Transverse colon (tissue), 4 donors: ENCODE data around the gene IP6K2. TPM values are rescaled to one million over a fixed set of nuclear protein-coding genes. Genes with fewer than 3 reads are reported as not detected.

Source experiments
- DNase-seq: peaks from one replicate; pipeline ENCODE4 v3.0.0-alpha.2; 2019
- H3K27ac ChIP-seq, 4 donors: fragments of 200-600 bp; sonication (generic); 2 replicates each; pipeline ENCODE4 v1.5.1; 2016 to 2018; ENCODE audit warnings: inconsistent platforms in 4 of 4
- H3K27me3 ChIP-seq: fragments of 200-600 bp; sonication (generic); 2 replicates; pipeline ENCODE4 v1.5.1; 2017; ENCODE audit warnings: inconsistent platforms
- H3K36me3 ChIP-seq, 4 donors: fragments of 200-600 bp; sonication (generic); 2 replicates each; pipeline ENCODE4 v1.5.1; 2017 to 2019; ENCODE audit warnings: inconsistent platforms in 4 of 4
- H3K4me1 ChIP-seq, 4 donors: fragments of 200-600 bp; sonication (generic); 2 replicates each; pipeline ENCODE4 v1.5.1; 2017 to 2020; ENCODE audit warnings: inconsistent platforms in 4 of 4
- H3K4me3 ChIP-seq, 4 donors: fragments of 200-600 bp; sonication (generic); 1 replicate in 1 of 4; 2 replicates in 3 of 4; pipeline versions ENCODE4 v1.5.1 to v1.6.1; 2017 to 2019; ENCODE audit warnings: inconsistent platforms in 4 of 4
- H3K9me3 ChIP-seq, 2 donors: fragments of 200-600 bp; sonication (generic); 2 replicates each; pipeline ENCODE4 v1.5.1; 2017 to 2019; ENCODE audit warnings: inconsistent platforms in 2 of 2
- CTCF ChIP-seq, 5 experiments: fragments of 200-600 bp in 3 of 5; fragments of 450-650 bp in 2 of 5; sonication (generic) in 3 of 5; IDR thresholded peaks; 1 replicate in 2 of 5; 2 replicates in 3 of 5; pipeline ENCODE4 v1.5.1; 2016 to 2017; ENCODE audit warnings: antibody characterized with exemption in 5 of 5, inconsistent platforms in 3 of 5, mild to moderate bottlenecking in 2 of 5, moderate library complexity in 1 of 5
- EP300 ChIP-seq: sonication (generic); formaldehyde crosslinking; IDR thresholded peaks from one replicate; pipeline ENCODE4 v1.6.1; 2017; ENCODE audit warnings: antibody characterized with exemption, low read depth
- POLR2A ChIP-seq: fragments of 450-650 bp; IDR thresholded peaks from one replicate; pipeline ENCODE4 v1.6.1; 2016; ENCODE audit warnings: antibody characterized with exemption, mild to moderate bottlenecking, moderate library complexity
- POLR2AphosphoS5 ChIP-seq, 3 donors: sonication (generic); formaldehyde crosslinking; IDR thresholded peaks; one replicate each; pipeline ENCODE4 v1.6.1; 2016; ENCODE audit warnings: antibody characterized with exemption in 3 of 3
- WGBS, 2 donors: methylation state at CpG; one replicate each; pipeline ENCODE4 v1.1.5; 2018; ENCODE audit warnings: low coverage in 1 of 2; 5-methylcytosine and 5-hydroxymethylcytosine counted together
- in situ Hi-C, 4 donors: fragments of 200-750 bp; cut with MboI; loops; one replicate each; pipeline versions ENCODE4 v1.15.0 to v1.15.1; 2017; ENCODE audit warnings: low sequenced_read_pairs in 3 of 4, low pct_ligation_motif_present in 1 of 4, low pct_unique_long_range_greater_than_20kb in 1 of 4
- intact Hi-C: fragments of 100-400 bp; cut with DNase I; formaldehyde crosslinking; loops from one replicate; pipeline ENCODE4 v1.15.1; 2023; ENCODE audit warnings: low total_unique reads
- total RNA-seq, 4 donors: library from RNA; depleted of rRNA; stranded (reverse); fragments of >200 nt; gene quantifications; one replicate each; pipeline ENCODE4 v1.1.0, GENCODE V29; 2016

Gene IP6K2
- total RNA-seq, 4 donors from 2014 or later = 169 to 255 (median 225) TPM

GRCh38 chr3:48662145-48662752 lies 54.8 kb downstream of the IP6K2 start:
- peak overlapping the region in 3 of 4 donors; percentile 32 to 52 (median 42) for H3K4me3 ChIP-seq
- TF ChIP-seq POLR2AphosphoS5 (IDR thresholded peaks at IDR 0.05) (no peak), CTCF (IDR thresholded peaks at IDR 0.05) (no peak), POLR2A (no peak), EP300 (no peak)
- peaks cover 6 to 26% (median 18%) of the 10 kb centered on the region in 4 donors for H3K4me1 ChIP-seq
- WGBS, 2 donors = 13% methylated on average over 15 of the region's 46 CpGs; no CpG with 5 or more reads in 1 of the 2 donors
- H3K27ac ChIP-seq = no peak overlapping the region
- DNase-seq = no peak
- in situ Hi-C loops (no loop called here), intact Hi-C loops (no loop called here)
- H3K36me3 ChIP-seq = no peaks in the 10 kb centered on the region
- H3K27me3 ChIP-seq = peaks cover 28% of the 10 kb centered on the region
- H3K9me3 ChIP-seq = no peaks in the 10 kb centered on the region

DNA sequence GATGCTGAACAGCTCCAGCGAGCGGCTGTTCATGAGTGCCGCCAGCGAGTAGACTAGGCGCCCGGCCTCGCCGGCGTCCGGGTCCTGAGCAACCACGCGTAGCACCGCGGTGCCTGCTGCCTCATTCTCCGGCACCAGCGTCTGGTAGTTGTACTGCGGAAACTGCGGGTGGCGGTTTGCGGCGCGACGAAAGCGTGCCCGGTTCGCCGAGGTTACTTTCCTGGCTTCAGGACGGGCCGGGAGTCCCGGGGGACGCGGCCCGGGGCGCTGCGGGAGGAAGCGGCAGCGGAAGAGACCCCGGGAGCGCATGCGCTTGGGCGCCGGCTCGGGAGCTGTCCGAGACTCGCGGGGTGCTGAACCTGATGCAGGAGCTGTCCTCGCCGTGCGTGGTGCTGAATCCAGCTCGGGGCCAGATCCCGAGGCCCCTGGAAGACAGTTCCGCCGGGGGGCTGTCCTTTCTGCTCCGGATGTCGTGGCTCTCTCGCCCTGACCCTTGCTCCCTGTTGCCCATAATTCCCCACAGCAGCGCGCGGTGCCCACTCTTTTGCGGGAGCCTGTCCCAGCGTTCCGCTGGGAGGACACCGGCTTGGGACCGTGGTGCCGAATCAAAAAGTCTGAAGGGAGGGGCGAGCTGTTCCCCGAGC lies 55.4 kb downstream of the IP6K2 start:
- DNase-seq = peak; percentile 69
- intact Hi-C loops = no loop called here
- Histone ChIP-seq H3K4me1 (peaks cover 6 to 28% (median 19%) of the 10 kb centered on the region in 4 donors), H3K36me3 (no peaks in the 10 kb centered on the region), H3K4me3 (peak overlapping the region in 2 of 4 donors; percentile 28 to 44), H3K27ac (no peak overlapping the region), H3K9me3 (no peaks in the 10 kb centered on the region), H3K27me3 (peaks cover 28% of the 10 kb centered on the region)
- no peak for TF ChIP-seq POLR2A
- TF ChIP-seq POLR2AphosphoS5 (IDR thresholded peaks at IDR 0.05) = no peak
- TF ChIP-seq EP300 = no peak
- no peak for TF ChIP-seq CTCF (IDR thresholded peaks at IDR 0.05)
- in situ Hi-C loops = no loop called here
- WGBS, 2 donors = 13% methylated on average over 38 of the region's 67 CpGs; no CpG with 5 or more reads in 1 of the 2 donors

- DNase-seq = no peak
- 81 to 93% methylated on average over 22 to 51 of the region's 61 CpGs for WGBS, 2 donors
- Histone ChIP-seq H3K27me3 (peaks cover 28% of the 10 kb centered on the region), H3K36me3 (no peaks in the 10 kb centered on the region), H3K4me3 (peak overlapping the region in 1 of 4 donors; percentile 44), H3K9me3 (no peaks in the 10 kb centered on the region), H3K4me1 (peaks cover 6 to 34% (median 22%) of the 10 kb centered on the region in 4 donors), H3K27ac (no peak overlapping the region)
- intact Hi-C loops = no loop called here
- no peak for TF ChIP-seq POLR2A
- no peak for TF ChIP-seq EP300
- no peak for TF ChIP-seq CTCF (IDR thresholded peaks at IDR 0.05)
- in situ Hi-C loops = no loop called here
Observed at GRCh38 chr3:48660800-48661400, 56.1 kb downstream of the IP6K2 start.

- no peak for TF ChIP-seq CTCF (IDR thresholded peaks at IDR 0.05)
- TF ChIP-seq POLR2A = no peak
- TF ChIP-seq EP300 = no peak
- TF ChIP-seq POLR2AphosphoS5 (IDR thresholded peaks at IDR 0.05) = no peak
- no peak for DNase-seq
- 89% methylated on average over 45 of the region's 45 CpGs; no CpG with 5 or more reads in 1 of the 2 donors for WGBS, 2 donors
- Histone ChIP-seq H3K36me3 (no peaks in the 10 kb centered on the region), H3K9me3 (no peaks in the 10 kb centered on the region), H3K27ac (peak overlapping the region; percentile 66 to 77 (median 68)), H3K27me3 (peaks cover 5% of the 10 kb centered on the region), H3K4me1 (peaks cover 0 to 21% (median 13%) of the 10 kb centered on the region in 4 donors), H3K4me3 (peak overlapping the region in 2 of 4 donors; percentile 51 to 64)
- intact Hi-C loops = no loop called here
- in situ Hi-C loops = no loop called here
Observed at GRCh38 chr3:48656841-48657281, 60.2 kb downstream of the IP6K2 start.
